K562 (cell line): Measurements from ENCODE around the gene SPNS1.

Source experiments
- BCLAF1 ChIP-seq, 2 experiments: fragments of 450-650 bp in 1 of 2; IDR thresholded peaks; 2 replicates each; pipeline ENCODE4 v1.6.1; 2011 to 2017; ENCODE audit warnings: low read depth in 2 of 2, antibody characterized with exemption in 1 of 2, borderline replicate concordance in 1 of 2, low read length in 1 of 2, mild to moderate bottlenecking in 1 of 2, mixed read lengths in 1 of 2; ENCODE audit not compliant: control insufficient read depth in 1 of 2
- GABPA ChIP-seq: fragments of 200-800 bp; sonication (Bioruptor generic); conservative IDR thresholded peaks from 2 replicates; pipeline ENCODE4 v1.6.1; 2016; ENCODE audit warnings: low read depth, missing genetic modification characterization, missing compliant biosample characterization
- GABPB2 ChIP-seq: fragments of 250-450 bp; sonication (Bioruptor Pico); conservative IDR thresholded peaks from 2 replicates; pipeline ENCODE4 v1.5.1; 2021; ENCODE audit warnings: mild to moderate bottlenecking
- MBD2 ChIP-seq: sonication (generic); IDR thresholded peaks from 2 replicates; pipeline ENCODE4 v1.6.1; 2016; ENCODE audit warnings: low read depth, borderline replicate concordance
- MXI1 ChIP-seq: IDR thresholded peaks from 2 replicates; pipeline ENCODE4 v1.6.1; 2011; ENCODE audit warnings: low read depth, mild to moderate bottlenecking, improper control_type of control experiment, low read length
- NCOR1 ChIP-seq: fragments of 450-650 bp; IDR thresholded peaks from 2 replicates; pipeline ENCODE4 v1.6.1; 2016; ENCODE audit warnings: mild to moderate bottlenecking, moderate library complexity
- NR2C2 ChIP-seq, 2 experiments: fragments of 200-800 bp in 1 of 2; sonication (Bioruptor generic) in 1 of 2; sonication (generic) in 1 of 2; formaldehyde crosslinking in 1 of 2; IDR thresholded peaks; 2 replicates each; pipeline versions ENCODE4 v1.6.1 to v1.8.0; 2016 to 2022; ENCODE audit warnings: mild to moderate bottlenecking in 1 of 2, missing compliant biosample characterization in 1 of 2, missing genetic modification characterization in 1 of 2, missing genetic modification reagents in 1 of 2
- RFX7 ChIP-seq: fragments of 250-450 bp; sonication (Bioruptor Pico); IDR thresholded peaks from 2 replicates; pipeline ENCODE4 v1.5.1; 2021; ENCODE audit warnings: mild to moderate bottlenecking
- ZFP1 ChIP-seq: fragments of 450-650 bp; formaldehyde crosslinking; IDR thresholded peaks from 2 replicates; pipeline ENCODE4 v1.4.0; 2020; ENCODE audit warnings: mild to moderate bottlenecking, mixed read lengths
- ZNF639 ChIP-seq, 2 experiments: fragments of 200-800 bp in 1 of 2; sonication (Bioruptor generic) in 1 of 2; sonication (generic) in 1 of 2; formaldehyde crosslinking in 1 of 2; IDR thresholded peaks in 1 of 2; conservative IDR thresholded peaks in 1 of 2; 2 replicates each; pipeline versions ENCODE4 v1.5.0 to v1.6.1; 2016 to 2020; ENCODE audit warnings: missing compliant biosample characterization in 1 of 2, missing genetic modification characterization in 1 of 2, missing genetic modification reagents in 1 of 2
- TF ChIP-seq, protein P1 (sequence below), 3 experiments: IDR thresholded peaks in 2 of 3; conservative IDR thresholded peaks in 1 of 3; 2 replicates each; pipeline ENCODE4 v1.5.1; 2011 to 2012; ENCODE audit warnings: low read length in 3 of 3, mild to moderate bottlenecking in 3 of 3, control low read depth in 2 of 3, improper control_type of control experiment in 1 of 3, inconsistent platforms in 1 of 3, low read depth in 1 of 3, mixed read lengths in 1 of 3, moderate library complexity in 1 of 3; ENCODE audit not compliant: insufficient read depth in 2 of 3

- TF ChIP-seq GABPA = no peak
- TF ChIP-seq NR2C2 (CRISPR knock-in tag; IDR thresholded peaks at IDR 0.05) = no peak
- TF ChIP-seq NR2C2 (tag; IDR thresholded peaks at IDR 0.05) = no peak
- TF ChIP-seq, protein P1, sequence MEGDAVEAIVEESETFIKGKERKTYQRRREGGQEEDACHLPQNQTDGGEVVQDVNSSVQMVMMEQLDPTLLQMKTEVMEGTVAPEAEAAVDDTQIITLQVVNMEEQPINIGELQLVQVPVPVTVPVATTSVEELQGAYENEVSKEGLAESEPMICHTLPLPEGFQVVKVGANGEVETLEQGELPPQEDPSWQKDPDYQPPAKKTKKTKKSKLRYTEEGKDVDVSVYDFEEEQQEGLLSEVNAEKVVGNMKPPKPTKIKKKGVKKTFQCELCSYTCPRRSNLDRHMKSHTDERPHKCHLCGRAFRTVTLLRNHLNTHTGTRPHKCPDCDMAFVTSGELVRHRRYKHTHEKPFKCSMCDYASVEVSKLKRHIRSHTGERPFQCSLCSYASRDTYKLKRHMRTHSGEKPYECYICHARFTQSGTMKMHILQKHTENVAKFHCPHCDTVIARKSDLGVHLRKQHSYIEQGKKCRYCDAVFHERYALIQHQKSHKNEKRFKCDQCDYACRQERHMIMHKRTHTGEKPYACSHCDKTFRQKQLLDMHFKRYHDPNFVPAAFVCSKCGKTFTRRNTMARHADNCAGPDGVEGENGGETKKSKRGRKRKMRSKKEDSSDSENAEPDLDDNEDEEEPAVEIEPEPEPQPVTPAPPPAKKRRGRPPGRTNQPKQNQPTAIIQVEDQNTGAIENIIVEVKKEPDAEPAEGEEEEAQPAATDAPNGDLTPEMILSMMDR (IDR thresholded peaks at IDR 0.05 in 2 of 3, conservative IDR thresholded peaks at IDR 0.05 in 1 of 3; ENCODE audit: insufficient read depth in 2 of 3, low read depth in 1 of 3, low read length in 3 of 3) = no peak
- no peak for TF ChIP-seq MBD2
- TF ChIP-seq ZFP1 (CRISPR knock-in tag) = no peak
- no peak for TF ChIP-seq BCLAF1 (IDR thresholded peaks at IDR 0.05; ENCODE audit: borderline replicate concordance in 1 of 2, control insufficient read depth in 1 of 2, low read depth in 2 of 2, low read length in 1 of 2)
- TF ChIP-seq GABPB2 (CRISPR knock-in tag) = no peak
- TF ChIP-seq NCOR1 = no peak
- no peak for TF ChIP-seq MXI1
- no peak for TF ChIP-seq RFX7 (CRISPR knock-in tag)
- no peak for TF ChIP-seq ZNF639 (CRISPR knock-in tag; conservative IDR thresholded peaks at IDR 0.05 in 1 of 2, IDR thresholded peaks at IDR 0.05 in 1 of 2)
Measured at GRCh38 chr16:28984091-28984490, 9.5 kb downstream of the SPNS1 start.
